CD14-positive monocyte (primary cell): ENCODE results near the gene KSR1. TPM values are rescaled to one million over a fixed set of nuclear protein-coding genes. Genes with fewer than 3 reads are reported as not detected.

ENCODE experiments used
- DNase-seq, 3 donors: peaks; one replicate each; pipeline ENCODE4 v3.0.0-alpha.2; 2011 to 2022
- H2AFZ ChIP-seq: 2 replicates; pipeline ENCODE4 v1.6.0; 2012; ENCODE audit warnings: mild to moderate bottlenecking, low read depth, low read length, inconsistent platforms; ENCODE audit not compliant: insufficient read depth, poor library complexity, severe bottlenecking
- H3K27ac ChIP-seq, 2 donors: 1 replicate in 1 of 2; 2 replicates in 1 of 2; pipeline ENCODE4 v1.5.1; 2012 to 2013; ENCODE audit warnings: low read length in 2 of 2, control low read depth in 1 of 2, inconsistent platforms in 1 of 2, low read depth in 1 of 2, mild to moderate bottlenecking in 1 of 2
- H3K27me3 ChIP-seq, 2 donors: one replicate each; pipeline versions ENCODE4 v1.6.0 to v1.6.1; 2011 to 2013; ENCODE audit warnings: low read length in 2 of 2; ENCODE audit not compliant: control insufficient read depth in 2 of 2, insufficient read depth in 2 of 2
- H3K36me3 ChIP-seq, 2 donors: replicated peaks in 1 of 2; 1 replicate in 1 of 2; 2 replicates in 1 of 2; pipeline versions ENCODE4 v1.5.1 to v1.6.1; 2012 to 2013; ENCODE audit warnings: low read length in 2 of 2, control low read depth in 1 of 2, inconsistent platforms in 1 of 2, mild to moderate bottlenecking in 1 of 2; ENCODE audit not compliant: insufficient read depth in 2 of 2, control insufficient read depth in 1 of 2
- H3K4me1 ChIP-seq, 2 donors: 1 replicate in 1 of 2; 2 replicates in 1 of 2; pipeline versions ENCODE4 v1.5.1 to v1.6.1; 2012 to 2013; ENCODE audit warnings: low read length in 2 of 2, control low read depth in 1 of 2, inconsistent platforms in 1 of 2, mild to moderate bottlenecking in 1 of 2, moderate library complexity in 1 of 2; ENCODE audit not compliant: insufficient read depth in 2 of 2, control insufficient read depth in 1 of 2
- H3K4me2 ChIP-seq: replicated peaks from 2 replicates; pipeline ENCODE3; 2012; ENCODE audit warnings: low read length, moderate library complexity, mild to moderate bottlenecking; ENCODE audit not compliant: poor library complexity, severe bottlenecking; ENCODE audit errors: extremely low read depth
- H3K4me3 ChIP-seq, 3 experiments: fragments of 200-600 bp in 1 of 3; sonication (generic) in 1 of 3; replicated peaks in 1 of 3; 1 replicate in 2 of 3; 2 replicates in 1 of 3; pipeline ENCODE4 v1.5.1; 2011 to 2013; ENCODE audit warnings: low read length in 3 of 3, mild to moderate bottlenecking in 3 of 3, control low read depth in 2 of 3, low read depth in 2 of 3, inconsistent platforms in 1 of 3, moderate library complexity in 1 of 3
- H3K79me2 ChIP-seq: 2 replicates; pipeline ENCODE4 v1.6.0; 2012; ENCODE audit warnings: mild to moderate bottlenecking, control low read depth, inconsistent platforms, low read length, moderate library complexity; ENCODE audit not compliant: insufficient read depth
- H3K9ac ChIP-seq: 2 replicates; pipeline ENCODE4 v1.6.0; 2017; ENCODE audit warnings: low read length, mild to moderate bottlenecking; ENCODE audit not compliant: insufficient read depth, poor library complexity, severe bottlenecking
- H3K9me3 ChIP-seq, 2 donors: replicated peaks in 1 of 2; 1 replicate in 1 of 2; 2 replicates in 1 of 2; pipeline versions ENCODE4 v1.5.1 to v1.6.1; 2012 to 2013; ENCODE audit warnings: low read length in 2 of 2, control low read depth in 1 of 2; ENCODE audit not compliant: control insufficient read depth in 1 of 2, insufficient read depth in 1 of 2
- H4K20me1 ChIP-seq: 2 replicates; pipeline ENCODE4 v1.6.0; 2012; ENCODE audit warnings: mild to moderate bottlenecking, low read length, control low read depth, moderate library complexity; ENCODE audit not compliant: insufficient read depth
- H3K27ac Mint-ChIP-seq, 7 donors: one replicate each; pipeline ENCODE4 v1.8.0; 2020; ENCODE audit warnings: mild to moderate bottlenecking in 7 of 7, mixed read lengths in 7 of 7, moderate library complexity in 6 of 7, inconsistent platforms in 2 of 7
- H3K27me3 Mint-ChIP-seq, 3 donors: one replicate each; pipeline ENCODE4 v1.8.0; 2021 to 2022; ENCODE audit warnings: low read depth in 3 of 3, mild to moderate bottlenecking in 3 of 3, mixed read lengths in 3 of 3, moderate library complexity in 3 of 3, inconsistent platforms in 1 of 3
- H3K36me3 Mint-ChIP-seq, 2 donors: one replicate each; pipeline ENCODE4 v1.8.0; 2020; ENCODE audit warnings: mixed read lengths in 2 of 2, inconsistent platforms in 1 of 2, mild to moderate bottlenecking in 1 of 2
- H3K4me1 Mint-ChIP-seq: one replicate; pipeline ENCODE4 v1.8.0; 2020; ENCODE audit warnings: mild to moderate bottlenecking, mixed read lengths
- H3K4me3 Mint-ChIP-seq, 2 donors: one replicate each; pipeline ENCODE4 v1.8.0; 2020; ENCODE audit warnings: mild to moderate bottlenecking in 2 of 2, mixed read lengths in 2 of 2, moderate library complexity in 1 of 2
- H3K9me3 Mint-ChIP-seq, 7 donors: one replicate each; pipeline ENCODE4 v1.8.0; 2020 to 2022; ENCODE audit warnings: mixed read lengths in 7 of 7, mild to moderate bottlenecking in 6 of 7, moderate library complexity in 6 of 7, inconsistent platforms in 2 of 7
- WGBS: methylation state at CpG from one replicate; pipeline ENCODE4 v1.1.5; 2013; ENCODE audit warnings: missing lambda C conversion rate; ENCODE audit not compliant: insufficient coverage; 5-methylcytosine and 5-hydroxymethylcytosine counted together
- intact Hi-C, 2 donors: fragments of 100-400 bp; cut with micrococcal nuclease; formaldehyde crosslinking; loops; one replicate each; pipeline versions ENCODE4 v1.15.0 to v1.15.1; 2023
- polyA plus RNA-seq, 3 donors: library from polyadenylated mRNA; depleted of rRNA in 1 of 3; unstranded in 2 of 3; stranded (reverse) in 1 of 3; fragments of 300-500 nt in 2 of 3; fragments of >200 nt in 1 of 3; fragmentation: Illumina TruSeq in 2 of 3; gene quantifications; 1 replicate in 2 of 3; 2 replicates in 1 of 3; pipeline ENCODE4 v1.2.3, GENCODE V29; 2012 to 2021
- TF ChIP-seq, protein P1 (sequence below): fragments of 200-600 bp; IDR thresholded peaks from one replicate; pipeline ENCODE4 v1.8.0; 2022; ENCODE audit warnings: antibody characterized with exemption, mild to moderate bottlenecking

KSR1 gene
- polyA plus RNA-seq, 3 donors: 1.2 to 111 (median 4.2) TPM

DNA sequence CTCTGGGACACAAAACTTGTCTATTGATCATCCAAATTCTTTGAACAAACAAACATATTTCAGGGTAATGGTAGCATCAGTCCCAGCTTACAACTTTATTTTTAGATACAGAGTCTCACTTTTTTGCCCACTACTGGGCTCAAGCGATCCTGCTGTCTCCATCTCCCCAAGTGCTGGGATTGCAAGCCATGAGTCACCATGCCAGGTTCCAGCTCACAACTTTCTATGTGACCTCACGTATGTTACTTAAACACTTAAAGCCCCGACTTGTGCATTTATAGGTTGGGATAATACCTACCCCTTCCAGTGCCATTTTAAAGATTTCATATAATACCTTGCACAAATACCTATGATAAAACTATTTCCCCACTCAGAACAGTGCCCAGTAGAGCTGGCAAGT is 42.0 kb upstream of the KSR1 start:
- H3K4me3 ChIP-seq: peak overlapping the region in 2 of 3 experiments; percentile 8 to 62
- H3K36me3 ChIP-seq: no peaks in the 10 kb centered on the region
- peak overlapping the region; percentile 74 for H3K4me2 ChIP-seq
- intact Hi-C loops: loop anchor here in 1 of 2 donors (2.0 kb wide), 1 partner anchor 115 kb away; no protein-coding TSS in a partner anchor
- H3K9me3 ChIP-seq: no peaks in the 10 kb centered on the region
- H3K27ac ChIP-seq: peak overlapping the region; percentile 26 to 70
- no peaks in the 10 kb centered on the region for H3K27me3 ChIP-seq
- no peak overlapping the region for H3K9ac ChIP-seq
- peaks cover 40 to 49% of the 10 kb centered on the region in 2 donors for H3K4me1 ChIP-seq
- 29% methylated on average over 1 of the region's 3 CpGs for WGBS
- H3K27ac Mint-ChIP-seq: no peak overlapping the region
- peaks cover 0 to 2% (median 0%) of the 10 kb centered on the region in 3 donors for H3K27me3 Mint-ChIP-seq
- peaks cover 3% of the 10 kb centered on the region for H3K4me1 Mint-ChIP-seq
- TF ChIP-seq, protein P1, sequence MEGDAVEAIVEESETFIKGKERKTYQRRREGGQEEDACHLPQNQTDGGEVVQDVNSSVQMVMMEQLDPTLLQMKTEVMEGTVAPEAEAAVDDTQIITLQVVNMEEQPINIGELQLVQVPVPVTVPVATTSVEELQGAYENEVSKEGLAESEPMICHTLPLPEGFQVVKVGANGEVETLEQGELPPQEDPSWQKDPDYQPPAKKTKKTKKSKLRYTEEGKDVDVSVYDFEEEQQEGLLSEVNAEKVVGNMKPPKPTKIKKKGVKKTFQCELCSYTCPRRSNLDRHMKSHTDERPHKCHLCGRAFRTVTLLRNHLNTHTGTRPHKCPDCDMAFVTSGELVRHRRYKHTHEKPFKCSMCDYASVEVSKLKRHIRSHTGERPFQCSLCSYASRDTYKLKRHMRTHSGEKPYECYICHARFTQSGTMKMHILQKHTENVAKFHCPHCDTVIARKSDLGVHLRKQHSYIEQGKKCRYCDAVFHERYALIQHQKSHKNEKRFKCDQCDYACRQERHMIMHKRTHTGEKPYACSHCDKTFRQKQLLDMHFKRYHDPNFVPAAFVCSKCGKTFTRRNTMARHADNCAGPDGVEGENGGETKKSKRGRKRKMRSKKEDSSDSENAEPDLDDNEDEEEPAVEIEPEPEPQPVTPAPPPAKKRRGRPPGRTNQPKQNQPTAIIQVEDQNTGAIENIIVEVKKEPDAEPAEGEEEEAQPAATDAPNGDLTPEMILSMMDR: no peak
- H3K36me3 Mint-ChIP-seq: no peaks in the 10 kb centered on the region
- peaks cover 0 to 3% (median 0%) of the 10 kb centered on the region in 7 donors for H3K9me3 Mint-ChIP-seq
- no peaks in the 10 kb centered on the region for H4K20me1 ChIP-seq
- no peaks in the 10 kb centered on the region for H3K79me2 ChIP-seq
- H2AFZ ChIP-seq: no peak overlapping the region
- H3K4me3 Mint-ChIP-seq: no peak overlapping the region
- DNase-seq: peak; percentile 47 to 88 (median 65)

DNA sequence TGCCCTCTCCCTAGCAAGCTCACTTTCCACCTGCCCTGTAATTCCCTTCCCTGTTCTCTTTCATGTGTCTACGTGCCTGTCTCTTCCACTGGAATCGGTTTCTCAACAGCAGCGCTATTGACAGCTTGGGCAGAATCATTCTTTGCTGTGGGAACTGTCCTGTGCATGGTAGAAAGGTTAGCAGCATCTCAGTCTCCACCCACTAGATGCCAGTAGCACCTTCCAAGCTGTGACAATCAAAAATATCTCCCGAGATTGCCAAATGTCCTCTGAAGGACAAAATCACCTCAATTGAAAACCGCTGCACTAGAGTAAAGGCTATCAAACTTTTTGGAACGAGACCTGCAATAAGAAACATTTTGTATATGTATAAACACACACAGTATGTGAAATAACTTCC is 41.6 kb upstream of the KSR1 start:
- no peaks in the 10 kb centered on the region for H4K20me1 ChIP-seq
- H3K27ac Mint-ChIP-seq: no peak overlapping the region
- no peak overlapping the region for H3K9ac ChIP-seq
- H3K36me3 Mint-ChIP-seq: no peaks in the 10 kb centered on the region
- peak overlapping the region; percentile 26 to 70 for H3K27ac ChIP-seq
- TF ChIP-seq, protein P1: no peak
- no peaks in the 10 kb centered on the region for H3K27me3 ChIP-seq
- peaks cover 0 to 2% (median 0%) of the 10 kb centered on the region in 3 donors for H3K27me3 Mint-ChIP-seq
- H3K4me3 ChIP-seq: peak overlapping the region in 1 of 3 experiments; percentile 62
- H3K4me2 ChIP-seq: peak overlapping the region; percentile 74
- no peak overlapping the region for H3K4me3 Mint-ChIP-seq
- no peaks in the 10 kb centered on the region for H3K36me3 ChIP-seq
- 72% methylated on average over 3 of the region's 6 CpGs for WGBS
- H3K4me1 Mint-ChIP-seq: peaks cover 3% of the 10 kb centered on the region
- DNase-seq: no peak
- peaks cover 0 to 3% (median 0%) of the 10 kb centered on the region in 7 donors for H3K9me3 Mint-ChIP-seq
- H3K79me2 ChIP-seq: no peaks in the 10 kb centered on the region
- no peaks in the 10 kb centered on the region for H3K9me3 ChIP-seq
- peaks cover 40 to 49% of the 10 kb centered on the region in 2 donors for H3K4me1 ChIP-seq
- no peak overlapping the region for H2AFZ ChIP-seq
- intact Hi-C loops: loop anchor here in 1 of 2 donors (2.0 kb wide), 1 partner anchor 114 kb away; no protein-coding TSS in a partner anchor
